ENCODE data around the gene PLXDC2. TPM values are rescaled to one million over a fixed set of nuclear protein-coding genes. Genes with fewer than 3 reads are reported as not detected.

The PLXDC2 gene
- total RNA-seq, 1 experiment from 2014 or later = 21.9 TPM

- no peaks in the 10 kb centered on the region for H3K36me3 ChIP-seq (replicated peaks; ENCODE audit: control insufficient read depth, insufficient read depth, low read length)
- DNase-seq = no peak
- H3K27me3 ChIP-seq (ENCODE audit: control insufficient read depth, insufficient read depth, low read length) = no peaks in the 10 kb centered on the region
- H3K4me3 ChIP-seq (ENCODE audit: insufficient read depth, low read depth, low read length) = no peak overlapping the region
Observed at GRCh38 chr10:19862811-19863515, 46.7 kb downstream of the PLXDC2 start.

GRCh38 chr10:19865676-19866075, 49.4 kb downstream of the PLXDC2 start:
- Histone ChIP-seq H3K27me3 (ENCODE audit: control insufficient read depth, insufficient read depth, low read length) (no peaks in the 10 kb centered on the region), H3K4me3 (ENCODE audit: insufficient read depth, low read depth, low read length) (no peak overlapping the region), H3K36me3 (replicated peaks; ENCODE audit: control insufficient read depth, insufficient read depth, low read length) (no peaks in the 10 kb centered on the region)
- DNase-seq = no peak

- H3K27me3 ChIP-seq (ENCODE audit: control insufficient read depth, insufficient read depth, low read length) = no peaks in the 10 kb centered on the region
- DNase-seq = no peak
Observed at GRCh38 chr10:19869370-19869769, 53.1 kb downstream of the PLXDC2 start.

GRCh38 chr10:19872504-19873271, 56.5 kb downstream of the PLXDC2 start:
- Histone ChIP-seq H3K27me3 (ENCODE audit: control insufficient read depth, insufficient read depth, low read length) (no peaks in the 10 kb centered on the region), H3K4me3 (ENCODE audit: insufficient read depth, low read depth, low read length) (no peak overlapping the region), H3K36me3 (replicated peaks; ENCODE audit: control insufficient read depth, insufficient read depth, low read length) (no peaks in the 10 kb centered on the region)
- no peak for DNase-seq

More at GRCh38 chr10:19869370-19869769, 53.1 kb downstream of the PLXDC2 start:
- Histone ChIP-seq H3K4me3 (ENCODE audit: insufficient read depth, low read depth, low read length) (no peak overlapping the region), H3K36me3 (replicated peaks; ENCODE audit: control insufficient read depth, insufficient read depth, low read length) (no peaks in the 10 kb centered on the region)

- no peaks in the 10 kb centered on the region for H3K36me3 ChIP-seq (replicated peaks; ENCODE audit: control insufficient read depth, insufficient read depth, low read length)
- no peak for DNase-seq
- no peaks in the 10 kb centered on the region for H3K27me3 ChIP-seq (ENCODE audit: control insufficient read depth, insufficient read depth, low read length)
- no peak overlapping the region for H3K4me3 ChIP-seq (ENCODE audit: insufficient read depth, low read depth, low read length)
Observed at GRCh38 chr10:19874190-19874589, 58.0 kb downstream of the PLXDC2 start.

- H3K4me3 ChIP-seq (ENCODE audit: insufficient read depth, low read depth, low read length) = no peak overlapping the region
- DNase-seq = peak; percentile 9
- no peaks in the 10 kb centered on the region for H3K27me3 ChIP-seq (ENCODE audit: control insufficient read depth, insufficient read depth, low read length)
- no peaks in the 10 kb centered on the region for H3K36me3 ChIP-seq (replicated peaks; ENCODE audit: control insufficient read depth, insufficient read depth, low read length)
Observed at GRCh38 chr10:19874791-19875190, 58.6 kb downstream of the PLXDC2 start.

- no peaks in the 10 kb centered on the region for H3K36me3 ChIP-seq (replicated peaks; ENCODE audit: control insufficient read depth, insufficient read depth, low read length)
- H3K27me3 ChIP-seq (ENCODE audit: control insufficient read depth, insufficient read depth, low read length) = no peaks in the 10 kb centered on the region
- DNase-seq = no peak
- no peak overlapping the region for H3K4me3 ChIP-seq (ENCODE audit: insufficient read depth, low read depth, low read length)
Observed at GRCh38 chr10:19876570-19876969, 60.3 kb downstream of the PLXDC2 start.

- DNase-seq = no peak
- Histone ChIP-seq H3K36me3 (replicated peaks; ENCODE audit: control insufficient read depth, insufficient read depth, low read length) (no peaks in the 10 kb centered on the region), H3K4me3 (ENCODE audit: insufficient read depth, low read depth, low read length) (no peak overlapping the region), H3K27me3 (ENCODE audit: control insufficient read depth, insufficient read depth, low read length) (no peaks in the 10 kb centered on the region)
Observed at GRCh38 chr10:19877466-19878255, 61.4 kb downstream of the PLXDC2 start.

GRCh38 chr10:19882621-19883020, 66.4 kb downstream of the PLXDC2 start:
- H3K36me3 ChIP-seq (replicated peaks; ENCODE audit: control insufficient read depth, insufficient read depth, low read length) = no peaks in the 10 kb centered on the region
- H3K27me3 ChIP-seq (ENCODE audit: control insufficient read depth, insufficient read depth, low read length) = no peaks in the 10 kb centered on the region
- no peak for DNase-seq

GRCh38 chr10:19888061-19888660, 71.9 kb downstream of the PLXDC2 start:
- DNase-seq = no peak
- Histone ChIP-seq H3K36me3 (replicated peaks; ENCODE audit: control insufficient read depth, insufficient read depth, low read length) (no peaks in the 10 kb centered on the region), H3K4me3 (ENCODE audit: insufficient read depth, low read depth, low read length) (no peak overlapping the region), H3K27me3 (ENCODE audit: control insufficient read depth, insufficient read depth, low read length) (no peaks in the 10 kb centered on the region)

More at GRCh38 chr10:19882621-19883020, 66.4 kb downstream of the PLXDC2 start:
- H3K4me3 ChIP-seq (ENCODE audit: insufficient read depth, low read depth, low read length) = no peak overlapping the region

- no peaks in the 10 kb centered on the region for H3K27me3 ChIP-seq (ENCODE audit: control insufficient read depth, insufficient read depth, low read length)
- H3K4me3 ChIP-seq (ENCODE audit: insufficient read depth, low read depth, low read length) = no peak overlapping the region
- DNase-seq = no peak
- H3K36me3 ChIP-seq (replicated peaks; ENCODE audit: control insufficient read depth, insufficient read depth, low read length) = no peaks in the 10 kb centered on the region
Observed at GRCh38 chr10:19889256-19889655, 73.0 kb downstream of the PLXDC2 start.

GRCh38 chr10:19891429-19891828, 75.2 kb downstream of the PLXDC2 start:
- Histone ChIP-seq H3K36me3 (replicated peaks; ENCODE audit: control insufficient read depth, insufficient read depth, low read length) (no peaks in the 10 kb centered on the region), H3K4me3 (ENCODE audit: insufficient read depth, low read depth, low read length) (no peak overlapping the region), H3K27me3 (ENCODE audit: control insufficient read depth, insufficient read depth, low read length) (no peaks in the 10 kb centered on the region)
- DNase-seq = no peak

GRCh38 chr10:19892270-19892669, 76.0 kb downstream of the PLXDC2 start:
- Histone ChIP-seq H3K4me3 (ENCODE audit: insufficient read depth, low read depth, low read length) (no peak overlapping the region), H3K36me3 (replicated peaks; ENCODE audit: control insufficient read depth, insufficient read depth, low read length) (no peaks in the 10 kb centered on the region), H3K27me3 (ENCODE audit: control insufficient read depth, insufficient read depth, low read length) (no peaks in the 10 kb centered on the region)
- DNase-seq = no peak

GRCh38 chr10:19892677-19893076, 76.4 kb downstream of the PLXDC2 start:
- no peaks in the 10 kb centered on the region for H3K27me3 ChIP-seq (ENCODE audit: control insufficient read depth, insufficient read depth, low read length)
- H3K36me3 ChIP-seq (replicated peaks; ENCODE audit: control insufficient read depth, insufficient read depth, low read length) = no peaks in the 10 kb centered on the region
- no peak for DNase-seq
- H3K4me3 ChIP-seq (ENCODE audit: insufficient read depth, low read depth, low read length) = no peak overlapping the region

Data from H7 (cell line).